ENCODE data around the gene HCN3.

Gene HCN3

GRCh38 chr1:155254714-155255242 lies 22.5 kb upstream of the HCN3 start:
- no peak for DNase-seq

- DNase-seq = peak; percentile 87
Measured at GRCh38 chr1:155255243-155256007, 21.8 kb upstream of the HCN3 start, which contains the start of gene ENTREP3. ENTREP3 (minus strand) TSS chr1:155255483; CDS start chr1:155254877, 606 bp downstream.

GRCh38 chr1:155256058-155256852 lies 21.0 kb upstream of the HCN3 start:
- DNase-seq = no peak

GRCh38 chr1:155260276-155260675 lies 17.0 kb upstream of the HCN3 start:
- no peak for DNase-seq

- DNase-seq = peak; percentile 43
Measured at GRCh38 chr1:155261493-155261851, 15.8 kb upstream of the HCN3 start.

GRCh38 chr1:155261852-155262673 lies 15.2 kb upstream of the HCN3 start, which contains the start of gene SCAMP3:
SCAMP3 (minus strand) TSS chr1:155262360; CDS start chr1:155262151, 209 bp downstream.
- DNase-seq = peak; percentile 99

GRCh38 chr1:155263067-155263466 lies 14.2 kb upstream of the HCN3 start:
- no peak for DNase-seq

GRCh38 chr1:155266553-155266952 lies 10.7 kb upstream of the HCN3 start:
- no peak for DNase-seq

GRCh38 chr1:155267373-155267772 lies 9.9 kb upstream of the HCN3 start:
- no peak for DNase-seq

- DNase-seq = no peak
Measured at GRCh38 chr1:155268630-155269029, 8.6 kb upstream of the HCN3 start.

GRCh38 chr1:155269381-155269780 lies 7.9 kb upstream of the HCN3 start:
- no peak for DNase-seq

- DNase-seq = peak; percentile 64
Measured at GRCh38 chr1:155272466-155273342, 4.6 kb upstream of the HCN3 start.

GRCh38 chr1:155273343-155274245 lies 3.7 kb upstream of the HCN3 start, which contains the start of gene CLK2:
CLK2 (minus strand) TSS chr1:155273504; CDS start chr1:155270977, 2,527 bp downstream.
- peak; percentile 98 for DNase-seq

- DNase-seq = peak; percentile 82
Measured at GRCh38 chr1:155277902-155278688, 832 bp downstream of the HCN3 start.

GRCh38 chr1:155278689-155279160 lies 1.5 kb downstream of the HCN3 start:
- DNase-seq = no peak

- no peak for DNase-seq
Measured at GRCh38 chr1:155279268-155279667, 2.0 kb downstream of the HCN3 start.

- DNase-seq = peak; percentile 70
Measured at GRCh38 chr1:155282488-155283091, 5.3 kb downstream of the HCN3 start.

GRCh38 chr1:155284476-155284875 lies 7.2 kb downstream of the HCN3 start:
- DNase-seq = no peak

GRCh38 chr1:155285063-155285462 lies 7.8 kb downstream of the HCN3 start:
- no peak for DNase-seq

Measured in hematopoietic multipotent progenitor cell treated with erythropoietin and hydrocortisone succinate and interleukin-3 and kit ligand, for 6 days (in vitro differentiated cells).